ENCODE measurements around the gene MGARP.
"Not testable (repeated sequence)": the region's sequence is repeated elsewhere in the genome, so short reads cannot be mapped to it uniquely, and the experiment has no call there.

- not testable (repeated sequence) for TF ChIP-seq CTCF, POLR2A (IDR thresholded peaks at IDR 0.05)
Observed at GRCh38 chr4:139255581-139255980, 24.4 kb downstream of the MGARP start.

Measured in testis (tissue), 2 donors.